Activated CD8-positive, alpha-beta memory T cell treated with anti-CD3 and anti-CD28 coated beads, Interleukin-2, amount 50 U/mL, for 1 hour (primary cell): ENCODE results near the gene SSC4D.
"Not testable (repeated sequence)": the region's sequence is repeated elsewhere in the genome, so short reads cannot be mapped to it uniquely, and the experiment has no call there.

ENCODE experiments used
- DNase-seq: peaks from one replicate; pipeline ENCODE4 v3.0.0-alpha.2; 2020; ENCODE audit errors: extremely low read depth

SSC4D gene

GRCh38 chr7:76421097-76421496 is 11.6 kb upstream of the SSC4D start:
- not testable (repeated sequence) for DNase-seq

GRCh38 chr7:76417654-76418310 is 8.3 kb upstream of the SSC4D start:
- not testable (repeated sequence) for DNase-seq

- no peak for DNase-seq
Observed at GRCh38 chr7:76412249-76412648, 2.8 kb upstream of the SSC4D start.

- no peak for DNase-seq
Observed at GRCh38 chr7:76411626-76412025, 2.1 kb upstream of the SSC4D start.

- no peak for DNase-seq
Observed at GRCh38 chr7:76408121-76408560, 1.4 kb downstream of the SSC4D start.

GRCh38 chr7:76407718-76408117 is 1.8 kb downstream of the SSC4D start:
- no peak for DNase-seq

GRCh38 chr7:76405738-76406137 is 3.8 kb downstream of the SSC4D start:
- no peak for DNase-seq

- DNase-seq = no peak
Observed at GRCh38 chr7:76403780-76404494, 5.6 kb downstream of the SSC4D start.

- not testable (repeated sequence) for DNase-seq
Observed at GRCh38 chr7:76403097-76403496, 6.4 kb downstream of the SSC4D start.

- no peak for DNase-seq
Observed at GRCh38 chr7:76400248-76400647, 9.2 kb downstream of the SSC4D start.

GRCh38 chr7:76397409-76398183 is 11.9 kb downstream of the SSC4D start:
- peak; percentile 48 for DNase-seq

- DNase-seq = no peak
Observed at GRCh38 chr7:76396864-76397263, 12.6 kb downstream of the SSC4D start.

GRCh38 chr7:76395965-76396726 is 13.4 kb downstream of the SSC4D start:
- no peak for DNase-seq

GRCh38 chr7:76395605-76395964 is 13.9 kb downstream of the SSC4D start:
- DNase-seq = not testable (repeated sequence)

GRCh38 chr7:76394957-76395356 is 14.5 kb downstream of the SSC4D start:
- no peak for DNase-seq

- peak; percentile 59 for DNase-seq
Observed at GRCh38 chr7:76393116-76394031, 16.1 kb downstream of the SSC4D start.

GRCh38 chr7:76392531-76393115 is 16.9 kb downstream of the SSC4D start:
- DNase-seq = no peak

GRCh38 chr7:76390092-76390491 is 19.4 kb downstream of the SSC4D start:
- no peak for DNase-seq

GRCh38 chr7:76387789-76388188 is 21.7 kb downstream of the SSC4D start:
- DNase-seq = not testable (repeated sequence)

GRCh38 chr7:76386691-76387260 is 22.7 kb downstream of the SSC4D start:
- DNase-seq = no peak
